RWPE1 (cell line): ENCODE measurements around the gene SCN1B.
A peak's percentile ranks its signal among the peaks of the same experiment; 100 is the strongest.
"Not testable (repeated sequence)": the region's sequence is repeated elsewhere in the genome, so short reads cannot be mapped to it uniquely, and the experiment has no call there.

ENCODE experiments used
- CTCF ChIA-PET: fragments of 350-600 bp; sonication (Branson Sonifier 250); formaldehyde crosslinking; extraction: SDS; loops from one replicate; lab custom pipeline; 2021; lab: Yijun Ruan, JAX
- POLR2A ChIA-PET: fragments of 400-600 bp; formaldehyde crosslinking; extraction: SDS; loops from one replicate; lab custom pipeline; 2020; ENCODE audit warnings: antibody characterized with exemption; ENCODE audit not compliant: low non-redundant PET; lab: Yijun Ruan, JAX
- DNase-seq: peaks from one replicate; pipeline ENCODE4 v3.0.0; 2012; ENCODE audit warnings: low spot score
- H3K27ac ChIP-seq: fragments of 450-650 bp; 2 replicates; pipeline ENCODE4 v1.5.1; 2017
- CTCF ChIP-seq: fragments of 450-650 bp; conservative IDR thresholded peaks from 2 replicates; pipeline ENCODE4 v1.5.1; 2017; ENCODE audit warnings: low read depth, mild to moderate bottlenecking

The SCN1B gene

DNA sequence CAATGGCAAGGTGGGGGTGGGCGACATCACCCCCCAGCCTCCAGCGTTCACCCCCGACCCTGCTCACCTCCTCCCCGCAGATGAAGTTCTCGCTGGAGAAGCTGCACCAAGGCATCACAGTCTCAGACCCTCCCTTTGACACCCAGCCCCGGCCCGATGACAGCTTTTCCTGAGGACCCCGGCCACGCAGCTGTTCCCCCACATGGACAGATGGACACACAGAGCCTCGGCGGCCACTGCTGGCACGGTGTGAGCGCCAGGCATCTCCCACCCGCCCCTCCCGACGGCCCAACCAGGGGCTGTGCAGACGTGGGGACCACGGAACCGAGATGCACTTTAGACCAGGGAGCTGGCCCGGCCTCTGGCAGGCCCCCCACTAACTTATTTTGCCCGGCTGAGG is 4.3 kb upstream of the SCN1B start:
- no peak for TF ChIP-seq CTCF
- peak overlapping the region; percentile 49; the same call in 1 of the 2 replicates for H3K27ac ChIP-seq
- CTCF ChIA-PET: interaction anchor here (1.3 to 1.7 kb wide), 2 partner anchors 18 to 53 kb away, joined by 7 to 8 read pairs; no protein-coding TSS in a partner anchor
- POLR2A ChIA-PET: no interaction called here
- no peak for DNase-seq

DNA sequence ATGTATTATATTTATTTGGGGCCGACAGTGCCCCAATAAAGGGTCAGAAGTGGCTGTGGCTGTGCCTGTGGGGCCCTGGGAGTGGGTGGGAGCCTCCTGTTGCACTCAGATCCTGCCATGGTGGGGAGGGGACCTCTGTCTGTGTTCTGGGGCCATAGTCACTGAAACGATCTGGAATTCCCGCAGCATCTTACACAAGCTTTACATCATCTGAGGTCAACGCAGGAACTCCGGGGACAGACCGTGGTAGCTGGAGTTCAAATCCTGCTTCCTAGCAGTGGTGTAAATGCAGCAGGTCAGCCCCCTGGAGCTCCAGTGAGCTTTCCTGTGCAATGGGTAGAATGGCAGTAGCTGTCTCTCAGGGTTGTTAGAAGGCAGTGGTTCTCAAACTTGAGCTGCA is 3.9 kb upstream of the SCN1B start:
- CTCF ChIA-PET: interaction anchor here (1.3 to 1.7 kb wide), 2 partner anchors 18 to 54 kb away, joined by 7 to 8 read pairs; no protein-coding TSS in a partner anchor

DNA sequence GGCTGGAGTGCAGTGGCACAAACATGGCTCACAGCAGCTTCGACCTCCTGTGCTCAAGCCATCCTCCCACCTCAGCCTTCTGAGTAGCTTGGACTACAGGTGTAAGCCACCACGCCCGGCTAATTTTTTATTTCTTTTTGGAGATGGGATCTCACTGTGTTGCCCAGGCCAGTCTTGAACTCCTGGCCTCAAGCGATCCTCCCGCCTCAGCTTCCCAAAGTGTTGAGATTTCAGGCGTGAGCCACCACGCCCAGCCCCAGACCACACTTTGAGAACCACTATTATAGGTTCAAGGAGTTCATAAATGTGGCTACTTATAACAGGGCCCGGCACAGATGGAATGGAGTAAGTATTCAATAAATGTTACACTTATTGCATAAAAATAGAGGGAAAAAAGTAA is 3.3 kb upstream of the SCN1B start:
- no peak for DNase-seq
- ChIA-PET CTCF (interaction anchor here (1.3 to 1.7 kb wide), 2 partner anchors 17 to 54 kb away, joined by 7 to 8 read pairs; no protein-coding TSS in a partner anchor), POLR2A (interaction anchor here (0.5 kb wide), 1 partner anchor 1120 kb away, joined by 3 read pairs; no protein-coding TSS in a partner anchor)
- TF ChIP-seq CTCF: no peak
- H3K27ac ChIP-seq: peak overlapping the region; percentile 49

More for the DNA sequence above, 3.9 kb upstream of the SCN1B start:
- H3K27ac ChIP-seq: peak overlapping the region; percentile 49
- no peak for DNase-seq
- TF ChIP-seq CTCF: no peak
- POLR2A ChIA-PET: interaction anchor here (0.5 kb wide), 1 partner anchor 1121 kb away, joined by 3 read pairs; no protein-coding TSS in a partner anchor

DNA sequence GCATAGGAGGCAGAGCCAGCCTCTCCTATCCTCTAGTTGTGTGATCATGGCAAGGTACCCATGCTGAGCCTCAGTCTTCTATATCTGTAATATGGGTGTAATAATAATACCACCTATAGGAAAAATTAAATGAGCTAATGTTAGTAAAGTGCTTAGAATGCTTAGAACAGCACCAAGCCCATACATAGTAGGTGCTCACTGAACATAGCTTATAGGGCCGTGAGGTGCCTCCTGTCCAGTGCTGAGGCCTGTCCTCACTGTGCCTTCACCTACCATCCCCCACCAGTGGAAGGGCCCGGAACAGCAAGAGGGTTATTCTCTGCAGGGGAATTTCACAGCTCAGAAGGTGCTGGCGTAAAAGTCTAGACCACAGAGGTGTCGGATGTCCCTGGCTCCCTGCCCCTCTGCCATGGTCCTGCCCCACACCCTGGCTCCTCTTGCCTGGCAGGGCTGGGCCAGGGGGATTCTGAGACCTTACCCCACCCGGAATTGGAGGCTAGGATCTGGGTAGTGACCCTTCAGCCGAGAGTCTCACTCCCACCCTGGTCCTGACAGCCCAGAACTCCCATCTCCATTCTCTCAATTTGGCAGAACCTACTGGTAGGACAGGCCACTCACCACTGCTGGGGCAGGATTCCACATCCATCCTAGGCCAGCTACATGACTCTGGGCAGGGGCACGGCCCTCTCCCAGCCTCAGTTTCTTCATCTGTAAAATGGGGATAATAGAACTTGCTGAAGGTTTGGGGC is 2.2 kb upstream of the SCN1B start:
- no peak for DNase-seq
- POLR2A ChIA-PET: no interaction called here
- CTCF ChIA-PET: interaction anchor here (0.8 kb wide), 1 partner anchor 190 kb away, joined by 3 read pairs; no protein-coding TSS in a partner anchor
- peak overlapping the region; percentile 49 for H3K27ac ChIP-seq
- TF ChIP-seq CTCF: no peak

DNA sequence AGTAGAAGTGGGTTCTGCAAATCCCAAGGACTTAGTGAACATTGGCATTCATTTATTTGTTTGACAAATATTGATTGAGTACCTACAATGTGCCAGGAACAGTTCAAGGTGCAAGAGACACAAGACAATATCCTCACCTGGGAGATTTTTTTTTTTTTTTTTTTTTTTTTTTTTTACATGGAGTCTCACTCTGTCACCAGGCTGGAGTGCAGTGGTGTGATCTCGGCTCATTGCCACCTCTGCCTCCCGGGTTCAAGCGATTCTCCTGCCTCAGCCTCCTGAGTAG is 1.7 kb upstream of the SCN1B start:
- CTCF ChIA-PET, POLR2A ChIA-PET, DNase-seq: not testable (repeated sequence)
- peak overlapping the region; percentile 49 for H3K27ac ChIP-seq

- POLR2A ChIA-PET, DNase-seq, CTCF ChIA-PET: not testable (repeated sequence)
- H3K27ac ChIP-seq: peak overlapping the region; percentile 61
Measured at GRCh38 chr19:35029275-35029736, 964 bp upstream of the SCN1B start.

GRCh38 chr19:35029737-35030256 is 473 bp upstream of the SCN1B start:
- no peak for DNase-seq
- ChIA-PET CTCF (interaction anchor here (1.1 to 1.6 kb wide), 2 partner anchors 15 to 57 kb away, joined by 3 to 4 read pairs; no protein-coding TSS in a partner anchor), POLR2A (no interaction called here)
- TF ChIP-seq CTCF: no peak
- H3K27ac ChIP-seq: peak overlapping the region; percentile 61
